Activated CD4-positive, alpha-beta T cell treated with anti-CD3 and anti-CD28 coated beads, Interleukin-2, Interleukin-6, amounts not matched to agents 100 ng/mL and 50 ng/mL, durations not matched to agents 16 hours and 8 hours (primary cell): ENCODE data around the gene HERC4.
"Not testable (repeated sequence)": the region's sequence is repeated elsewhere in the genome, so short reads cannot be mapped to it uniquely, and the experiment has no call there.

Source experiments
- DNase-seq: peaks from one replicate; pipeline ENCODE4 v3.0.0-alpha.2; 2020

Gene HERC4

GRCh38 chr10:67955614-67956013 is 119.5 kb downstream of the HERC4 start:
- DNase-seq = no peak

GRCh38 chr10:67943917-67944316 is 131.2 kb downstream of the HERC4 start:
- DNase-seq = no peak

- DNase-seq = no peak
These were observed 138.7 kb downstream of the HERC4 start for GRCh38 chr10:67936416-67936815.

- no peak for DNase-seq
These were observed 139.9 kb downstream of the HERC4 start for GRCh38 chr10:67935223-67935622.

- no peak for DNase-seq
These were observed 140.7 kb downstream of the HERC4 start for GRCh38 chr10:67934336-67934735.

GRCh38 chr10:67933199-67933598 is 141.9 kb downstream of the HERC4 start:
- no peak for DNase-seq

- no peak for DNase-seq
These were observed 148.1 kb downstream of the HERC4 start for GRCh38 chr10:67926951-67927350.

GRCh38 chr10:67925449-67926005 is 149.6 kb downstream of the HERC4 start:
- no peak for DNase-seq

- DNase-seq = no peak
These were observed 150.9 kb downstream of the HERC4 start for GRCh38 chr10:67924136-67924535.

GRCh38 chr10:67923551-67923950 is 151.5 kb downstream of the HERC4 start:
- DNase-seq = no peak

- no peak for DNase-seq
These were observed 154.0 kb downstream of the HERC4 start for GRCh38 chr10:67921065-67921464.

GRCh38 chr10:67917679-67918078 is 157.4 kb downstream of the HERC4 start:
- no peak for DNase-seq

- DNase-seq = no peak
These were observed 157.9 kb downstream of the HERC4 start for GRCh38 chr10:67917169-67917568.

- DNase-seq = no peak
These were observed 160.2 kb downstream of the HERC4 start for GRCh38 chr10:67914777-67915340.

GRCh38 chr10:67912331-67912946 is 162.6 kb downstream of the HERC4 start:
- DNase-seq = no peak

- DNase-seq = no peak
These were observed 171.5 kb downstream of the HERC4 start for GRCh38 chr10:67903581-67903980.

- no peak for DNase-seq
These were observed 181.4 kb downstream of the HERC4 start for GRCh38 chr10:67893637-67894036.

- DNase-seq = peak; percentile 86
These were observed 190.0 kb downstream of the HERC4 start for GRCh38 chr10:67884842-67885670.

GRCh38 chr10:67884313-67884841 is 190.7 kb downstream of the HERC4 start, which contains the start of gene SIRT1:
SIRT1 (plus strand) TSS chr10:67884656; CDS start chr10:67884722, 66 bp downstream.
- peak; percentile 97 for DNase-seq

- DNase-seq = no peak
These were observed 191.3 kb downstream of the HERC4 start for GRCh38 chr10:67883710-67884312.

- no peak for DNase-seq
These were observed 196.9 kb downstream of the HERC4 start for GRCh38 chr10:67878133-67878532.

GRCh38 chr10:67877421-67877820 is 197.7 kb downstream of the HERC4 start:
- DNase-seq = not testable (repeated sequence)
